Endothelial cell of umbilical vein (primary cell): ENCODE data around the gene ENPEP. TPM values are rescaled to one million over a fixed set of nuclear protein-coding genes. Genes with fewer than 3 reads are reported as not detected.

Source experiments
- BruUV-seq: library from RNA; stranded (reverse); fragments of 400-500 nt; replicated peaks from 2 replicates; lab custom pipeline; 2021; lab: Mats Ljungman, UMichigan
- CTCF ChIA-PET: fragments of 300-600, 350-600 bp; sonication (Branson Sonifier 250); formaldehyde crosslinking; loops from one replicate; lab custom pipeline; 2021; ENCODE audit warnings: antibody characterized with exemption, inconsistent platforms; lab: Charles Lee
- POLR2A ChIA-PET: fragments of 300-600, 350-600 bp; sonication (Branson Sonifier 250); formaldehyde crosslinking; loops from one replicate; lab custom pipeline; 2021; ENCODE audit warnings: antibody characterized with exemption, inconsistent platforms; lab: Charles Lee
- DNase-seq: peaks from one replicate; pipeline ENCODE4 v3.0.0-alpha.2; 2011; ENCODE audit warnings: low read depth, low spot score
- FAIRE-seq: peaks from 2 replicates; lab custom pipeline; 2011; peaks lifted over from hg19 to GRCh38; lab: Jason Lieb, UNC
- H2AFZ ChIP-seq: 2 replicates; pipeline ENCODE4 v1.6.0; 2012; ENCODE audit warnings: low read depth, low read length, control low read depth, inconsistent platforms
- H3K27ac ChIP-seq: 2 replicates; pipeline ENCODE4 v1.5.1; 2011; ENCODE audit warnings: low read depth, mild to moderate bottlenecking, control low read depth, low read length, moderate library complexity; ENCODE audit not compliant: insufficient read depth
- H3K27me3 ChIP-seq, 2 experiments: 2 replicates each; pipeline versions ENCODE4 v1.6.0 to v1.6.1; 2011; ENCODE audit warnings: low read length in 2 of 2, mixed read lengths in 1 of 2; ENCODE audit not compliant: control insufficient read depth in 2 of 2, insufficient read depth in 2 of 2
- H3K36me3 ChIP-seq, 2 experiments: 2 replicates in 1 of 2; 3 replicates in 1 of 2; pipeline ENCODE4 v1.5.1; 2011; ENCODE audit warnings: low read length in 2 of 2, mild to moderate bottlenecking in 1 of 2, moderate library complexity in 1 of 2; ENCODE audit not compliant: control insufficient read depth in 2 of 2, insufficient read depth in 2 of 2; ENCODE audit errors: extremely low read depth in 1 of 2
- H3K4me1 ChIP-seq: 3 replicates; pipeline ENCODE4 v1.5.1; 2011; ENCODE audit warnings: mild to moderate bottlenecking, low read length; ENCODE audit not compliant: control insufficient read depth, insufficient read depth; ENCODE audit errors: extremely low read depth
- H3K4me2 ChIP-seq: 2 replicates; pipeline ENCODE4 v1.6.1; 2011; ENCODE audit warnings: low read length, control low read depth, mixed read lengths; ENCODE audit not compliant: insufficient read depth
- H3K4me3 ChIP-seq, 3 experiments: fragments of 200-600 bp in 1 of 3; sonication (generic), shearing (Covaris generic) in 1 of 3; replicated peaks in 1 of 3; 2 replicates each; pipeline ENCODE4 v1.5.1; 2011 to 2016; ENCODE audit warnings: control low read depth in 3 of 3, low read length in 3 of 3, mild to moderate bottlenecking in 2 of 3, inconsistent platforms in 1 of 3, low read depth in 1 of 3, moderate library complexity in 1 of 3; ENCODE audit not compliant: insufficient read depth in 1 of 3
- H3K79me2 ChIP-seq: 2 replicates; pipeline ENCODE4 v1.6.0; 2012; ENCODE audit warnings: low read length, inconsistent platforms; ENCODE audit not compliant: control insufficient read depth, insufficient read depth
- H3K9ac ChIP-seq: replicated peaks from 2 replicates; pipeline ENCODE3; 2011; ENCODE audit warnings: low read length, control low read depth; ENCODE audit not compliant: insufficient read depth; ENCODE audit errors: extremely low read depth
- H3K9me1 ChIP-seq: replicated peaks from 3 replicates; pipeline ENCODE4 v1.6.0; 2011; ENCODE audit warnings: mild to moderate bottlenecking, low read length; ENCODE audit not compliant: control insufficient read depth, insufficient read depth; ENCODE audit errors: extremely low read depth
- H3K9me3 ChIP-seq: replicated peaks from 2 replicates; pipeline ENCODE4 v1.5.1; 2012; ENCODE audit warnings: low read length, inconsistent platforms; ENCODE audit not compliant: control insufficient read depth, insufficient read depth
- H4K20me1 ChIP-seq: replicated peaks from 2 replicates; pipeline ENCODE3; 2011; ENCODE audit warnings: mild to moderate bottlenecking, low read length; ENCODE audit not compliant: control insufficient read depth, insufficient read depth; ENCODE audit errors: extremely low read depth
- EZH2 ChIP-seq: IDR thresholded peaks from 2 replicates; pipeline ENCODE4 v1.6.1; 2012; ENCODE audit warnings: borderline replicate concordance, low read depth, mild to moderate bottlenecking, moderate library complexity, low read length, inconsistent platforms; ENCODE audit not compliant: severe bottlenecking
- FOS ChIP-seq: IDR thresholded peaks from 2 replicates; pipeline ENCODE4 v1.6.1; 2011; ENCODE audit warnings: mild to moderate bottlenecking, low read length, moderate library complexity, borderline replicate concordance; ENCODE audit not compliant: insufficient read depth
- GATA2 ChIP-seq: IDR thresholded peaks from 2 replicates; pipeline ENCODE4 v1.7.0; 2011; ENCODE audit warnings: low read depth, mild to moderate bottlenecking, moderate library complexity, mixed read lengths, low read length; ENCODE audit not compliant: insufficient read length, insufficient read depth
- JUN ChIP-seq: IDR thresholded peaks from 2 replicates; pipeline ENCODE4 v1.6.1; 2011; ENCODE audit warnings: borderline replicate concordance, low read depth; ENCODE audit not compliant: insufficient read length, insufficient read depth
- MYC ChIP-seq: IDR thresholded peaks from one replicate; pipeline ENCODE4 v1.6.1; 2011; ENCODE audit warnings: mild to moderate bottlenecking, low read depth, low read length
- POLR2A ChIP-seq: IDR thresholded peaks from 2 replicates; pipeline ENCODE4 v1.6.1; 2012; ENCODE audit warnings: low read depth, mild to moderate bottlenecking, control low read depth, low read length
- POLR2AphosphoS5 ChIP-seq: IDR thresholded peaks from 2 replicates; pipeline ENCODE4 v1.6.1; 2012; ENCODE audit warnings: low read depth, mild to moderate bottlenecking, control low read depth, low read length, moderate library complexity; ENCODE audit not compliant: insufficient read depth
- dilution Hi-C: fragments of 300-500 bp; cut with MboI; formaldehyde crosslinking; loops from one replicate; pipeline ENCODE4 v1.15.0; 2019; ENCODE audit warnings: low sequenced_read_pairs; ENCODE audit not compliant: extremely low pct_ligation_motif_present
- intact Hi-C: fragments of 100-400 bp; cut with micrococcal nuclease; formaldehyde crosslinking; loops from one replicate; pipeline ENCODE4 v1.10.0; 2022
- polyA plus RNA-seq, 4 experiments: library from polyadenylated mRNA; depleted of rRNA in 3 of 4; stranded (reverse) in 3 of 4; unstranded in 1 of 4; fragments of >200 nt; gene quantifications; 2 replicates each; pipeline versions ENCODE4 v1.2.1 to v1.2.3, GENCODE V29; 2011 to 2012; ENCODE audit warnings: missing spikeins in 1 of 4
- total RNA-seq: library from RNA; stranded (reverse); gene quantifications from 2 replicates; pipeline ENCODE4 v1.2.3, GENCODE V29; 2021
- TF ChIP-seq, protein P1 (sequence below): IDR thresholded peaks from 2 replicates; pipeline ENCODE4 v1.6.1; 2011; ENCODE audit not compliant: insufficient read depth, insufficient read length
- TF ChIP-seq, protein P2 (sequence below), 2 donors: IDR thresholded peaks; 1 replicate in 1 of 2; 2 replicates in 1 of 2; pipeline ENCODE4 v1.5.1; 2011; ENCODE audit warnings: low read length in 2 of 2, mild to moderate bottlenecking in 2 of 2, moderate library complexity in 2 of 2, control low read depth in 1 of 2, inconsistent platforms in 1 of 2, low read depth in 1 of 2; ENCODE audit not compliant: insufficient read depth in 1 of 2; ENCODE audit errors: extremely low read depth in 1 of 2

Gene ENPEP
- total and polyA plus RNA-seq, 2 donors (not counting 3 experiments of a cell fraction or from before 2014, with no cell fraction given), result not detected

DNA sequence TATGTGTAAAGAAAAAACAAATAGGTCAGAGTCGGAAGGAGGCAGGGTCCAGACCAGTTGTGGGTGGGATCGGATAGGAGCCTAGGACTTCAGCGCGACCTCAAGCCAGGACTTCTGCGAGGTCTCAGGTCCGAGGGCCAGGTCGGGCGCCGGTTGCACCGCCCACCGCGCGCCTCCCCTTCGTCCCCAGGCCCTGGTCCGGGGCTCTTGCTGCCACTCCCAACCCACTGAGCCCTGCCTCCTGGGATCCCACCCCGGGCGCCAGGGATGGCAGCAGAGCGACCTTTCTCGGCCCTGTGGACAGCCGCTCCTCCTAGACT, 134.6 kb downstream of the ENPEP start:
- no peak overlapping the region for H3K9ac ChIP-seq
- no peak for TF ChIP-seq FOS
- TF ChIP-seq POLR2A, result no peak
- no peak for TF ChIP-seq JUN
- no peak for TF ChIP-seq GATA2
- TF ChIP-seq EZH2, result no peak
- TF ChIP-seq, protein P1, sequence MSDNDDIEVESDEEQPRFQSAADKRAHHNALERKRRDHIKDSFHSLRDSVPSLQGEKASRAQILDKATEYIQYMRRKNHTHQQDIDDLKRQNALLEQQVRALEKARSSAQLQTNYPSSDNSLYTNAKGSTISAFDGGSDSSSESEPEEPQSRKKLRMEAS, result no peak
- no peak for TF ChIP-seq MYC
- TF ChIP-seq POLR2AphosphoS5, result no peak
- TF ChIP-seq, protein P2, sequence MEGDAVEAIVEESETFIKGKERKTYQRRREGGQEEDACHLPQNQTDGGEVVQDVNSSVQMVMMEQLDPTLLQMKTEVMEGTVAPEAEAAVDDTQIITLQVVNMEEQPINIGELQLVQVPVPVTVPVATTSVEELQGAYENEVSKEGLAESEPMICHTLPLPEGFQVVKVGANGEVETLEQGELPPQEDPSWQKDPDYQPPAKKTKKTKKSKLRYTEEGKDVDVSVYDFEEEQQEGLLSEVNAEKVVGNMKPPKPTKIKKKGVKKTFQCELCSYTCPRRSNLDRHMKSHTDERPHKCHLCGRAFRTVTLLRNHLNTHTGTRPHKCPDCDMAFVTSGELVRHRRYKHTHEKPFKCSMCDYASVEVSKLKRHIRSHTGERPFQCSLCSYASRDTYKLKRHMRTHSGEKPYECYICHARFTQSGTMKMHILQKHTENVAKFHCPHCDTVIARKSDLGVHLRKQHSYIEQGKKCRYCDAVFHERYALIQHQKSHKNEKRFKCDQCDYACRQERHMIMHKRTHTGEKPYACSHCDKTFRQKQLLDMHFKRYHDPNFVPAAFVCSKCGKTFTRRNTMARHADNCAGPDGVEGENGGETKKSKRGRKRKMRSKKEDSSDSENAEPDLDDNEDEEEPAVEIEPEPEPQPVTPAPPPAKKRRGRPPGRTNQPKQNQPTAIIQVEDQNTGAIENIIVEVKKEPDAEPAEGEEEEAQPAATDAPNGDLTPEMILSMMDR (IDR thresholded peaks at IDR 0.05; ENCODE audit: extremely low read depth in 1 of 2, insufficient read depth in 1 of 2, low read depth in 1 of 2, low read length in 2 of 2), result no peak
- FAIRE-seq, result no peak

More for the DNA sequence above, 134.6 kb downstream of the ENPEP start:
- ChIA-PET CTCF (interaction anchor here (0.9 to 1.4 kb wide), 3 partner anchors 18 to 24 kb away, joined by 3 to 5 read pairs (median 3); no protein-coding TSS in a partner anchor), POLR2A (no interaction called here)
- dilution Hi-C loops (no loop called here), intact Hi-C loops (no loop called here)
- Histone ChIP-seq H3K79me2 (no peaks in the 10 kb centered on the region), H3K4me3 (no peak overlapping the region), H3K27me3 (peaks cover 66 to 81% of the 10 kb centered on the region in 2 experiments), H2AFZ (no peak overlapping the region), H3K36me3 (no peaks in the 10 kb centered on the region), H3K4me1 (no peaks in the 10 kb centered on the region), H3K4me2 (no peak overlapping the region), H4K20me1 (no peaks in the 10 kb centered on the region), H3K9me3 (no peaks in the 10 kb centered on the region), H3K9me1 (no peaks in the 10 kb centered on the region), H3K27ac (no peak overlapping the region)
- no TSS peak for BruUV-seq
- no peak for DNase-seq
